ENCODE measurements around the gene TNS2. TPM values are rescaled to one million over a fixed set of nuclear protein-coding genes. Genes with fewer than 3 reads are reported as not detected.

The TNS2 gene
- total and polyA plus RNA-seq, 2 of the 13 experiments (the other 11 are each of a cell fraction or from before 2014, with no cell fraction given): 8.9 to 20.4 TPM

DNA sequence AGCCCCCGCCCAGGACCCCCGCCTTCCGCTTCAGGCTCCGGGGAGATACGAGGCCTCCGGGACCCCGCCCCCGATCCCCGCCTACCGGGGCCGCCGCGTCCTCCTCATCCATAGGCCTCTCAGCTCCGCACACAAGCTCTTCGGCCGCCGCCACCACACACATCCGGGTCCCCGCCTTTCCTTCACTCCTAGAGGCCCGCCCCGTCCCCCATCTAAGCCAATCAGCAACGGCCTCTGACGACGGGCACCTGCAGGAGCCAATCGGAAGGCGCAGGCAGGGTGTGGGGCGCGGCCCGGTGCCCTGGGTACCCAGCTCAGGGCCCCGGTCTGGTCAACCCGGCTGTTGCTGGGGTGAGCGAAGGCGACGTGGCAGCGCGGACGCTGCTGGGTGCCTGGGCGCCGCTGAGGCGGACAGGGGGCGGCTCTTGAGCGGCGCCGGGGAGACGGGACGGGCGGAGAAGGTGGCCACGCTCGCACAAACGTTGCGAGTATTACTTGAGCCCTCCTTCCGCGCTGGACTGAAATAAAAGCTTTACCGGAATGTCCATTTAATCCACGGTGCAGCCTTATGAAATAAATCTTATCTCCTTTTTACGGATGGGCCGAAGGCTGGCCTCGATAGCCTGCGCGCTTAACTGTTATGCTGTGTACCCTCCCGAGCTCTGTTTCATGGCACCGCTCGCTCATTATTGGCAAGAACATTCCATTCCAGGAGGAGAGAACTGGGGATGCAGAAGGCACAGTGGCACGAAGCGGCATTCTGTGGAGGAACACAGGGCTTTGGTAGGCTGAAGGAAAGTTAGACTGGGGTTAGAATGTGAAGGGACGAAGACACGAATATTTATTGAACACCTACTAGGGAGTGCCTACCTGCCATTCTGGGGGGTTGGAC, 29.6 kb downstream of the TNS2 start, which contains the start of gene SPRYD3 (continued):
- TF ChIP-seq, protein P1, sequence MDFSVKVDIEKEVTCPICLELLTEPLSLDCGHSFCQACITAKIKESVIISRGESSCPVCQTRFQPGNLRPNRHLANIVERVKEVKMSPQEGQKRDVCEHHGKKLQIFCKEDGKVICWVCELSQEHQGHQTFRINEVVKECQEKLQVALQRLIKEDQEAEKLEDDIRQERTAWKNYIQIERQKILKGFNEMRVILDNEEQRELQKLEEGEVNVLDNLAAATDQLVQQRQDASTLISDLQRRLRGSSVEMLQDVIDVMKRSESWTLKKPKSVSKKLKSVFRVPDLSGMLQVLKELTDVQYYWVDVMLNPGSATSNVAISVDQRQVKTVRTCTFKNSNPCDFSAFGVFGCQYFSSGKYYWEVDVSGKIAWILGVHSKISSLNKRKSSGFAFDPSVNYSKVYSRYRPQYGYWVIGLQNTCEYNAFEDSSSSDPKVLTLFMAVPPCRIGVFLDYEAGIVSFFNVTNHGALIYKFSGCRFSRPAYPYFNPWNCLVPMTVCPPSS (IDR thresholded peaks at IDR 0.05): no peak
- TF ChIP-seq, protein P2, sequence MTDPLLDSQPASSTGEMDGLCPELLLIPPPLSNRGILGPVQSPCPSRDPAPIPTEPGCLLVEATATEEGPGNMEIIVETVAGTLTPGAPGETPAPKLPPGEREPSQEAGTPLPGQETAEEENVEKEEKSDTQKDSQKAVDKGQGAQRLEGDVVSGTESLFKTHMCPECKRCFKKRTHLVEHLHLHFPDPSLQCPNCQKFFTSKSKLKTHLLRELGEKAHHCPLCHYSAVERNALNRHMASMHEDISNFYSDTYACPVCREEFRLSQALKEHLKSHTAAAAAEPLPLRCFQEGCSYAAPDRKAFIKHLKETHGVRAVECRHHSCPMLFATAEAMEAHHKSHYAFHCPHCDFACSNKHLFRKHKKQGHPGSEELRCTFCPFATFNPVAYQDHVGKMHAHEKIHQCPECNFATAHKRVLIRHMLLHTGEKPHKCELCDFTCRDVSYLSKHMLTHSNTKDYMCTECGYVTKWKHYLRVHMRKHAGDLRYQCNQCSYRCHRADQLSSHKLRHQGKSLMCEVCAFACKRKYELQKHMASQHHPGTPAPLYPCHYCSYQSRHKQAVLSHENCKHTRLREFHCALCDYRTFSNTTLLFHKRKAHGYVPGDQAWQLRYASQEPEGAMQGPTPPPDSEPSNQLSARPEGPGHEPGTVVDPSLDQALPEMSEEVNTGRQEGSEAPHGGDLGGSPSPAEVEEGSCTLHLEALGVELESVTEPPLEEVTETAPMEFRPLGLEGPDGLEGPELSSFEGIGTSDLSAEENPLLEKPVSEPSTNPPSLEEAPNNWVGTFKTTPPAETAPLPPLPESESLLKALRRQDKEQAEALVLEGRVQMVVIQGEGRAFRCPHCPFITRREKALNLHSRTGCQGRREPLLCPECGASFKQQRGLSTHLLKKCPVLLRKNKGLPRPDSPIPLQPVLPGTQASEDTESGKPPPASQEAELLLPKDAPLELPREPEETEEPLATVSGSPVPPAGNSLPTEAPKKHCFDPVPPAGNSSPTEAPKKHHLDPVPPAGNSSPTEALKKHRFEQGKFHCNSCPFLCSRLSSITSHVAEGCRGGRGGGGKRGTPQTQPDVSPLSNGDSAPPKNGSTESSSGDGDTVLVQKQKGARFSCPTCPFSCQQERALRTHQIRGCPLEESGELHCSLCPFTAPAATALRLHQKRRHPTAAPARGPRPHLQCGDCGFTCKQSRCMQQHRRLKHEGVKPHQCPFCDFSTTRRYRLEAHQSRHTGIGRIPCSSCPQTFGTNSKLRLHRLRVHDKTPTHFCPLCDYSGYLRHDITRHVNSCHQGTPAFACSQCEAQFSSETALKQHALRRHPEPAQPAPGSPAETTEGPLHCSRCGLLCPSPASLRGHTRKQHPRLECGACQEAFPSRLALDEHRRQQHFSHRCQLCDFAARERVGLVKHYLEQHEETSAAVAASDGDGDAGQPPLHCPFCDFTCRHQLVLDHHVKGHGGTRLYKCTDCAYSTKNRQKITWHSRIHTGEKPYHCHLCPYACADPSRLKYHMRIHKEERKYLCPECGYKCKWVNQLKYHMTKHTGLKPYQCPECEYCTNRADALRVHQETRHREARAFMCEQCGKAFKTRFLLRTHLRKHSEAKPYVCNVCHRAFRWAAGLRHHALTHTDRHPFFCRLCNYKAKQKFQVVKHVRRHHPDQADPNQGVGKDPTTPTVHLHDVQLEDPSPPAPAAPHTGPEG (CRISPR knock-in tag; IDR thresholded peaks at IDR 0.05): no peak
- TF ChIP-seq PAWR (CRISPR knock-in tag; IDR thresholded peaks at IDR 0.05; ENCODE audit: borderline replicate concordance): no peak
- TF ChIP-seq, protein P3, sequence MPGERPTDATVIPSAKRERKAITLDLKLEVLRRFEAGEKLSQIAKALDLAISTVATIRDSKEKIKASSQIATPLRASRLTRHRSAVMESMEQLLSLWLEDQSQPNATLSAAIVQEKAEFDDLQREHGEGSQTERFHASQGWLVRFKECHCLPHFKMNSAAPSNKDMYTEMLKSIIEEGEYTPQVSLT (CRISPR knock-in tag; IDR thresholded peaks at IDR 0.05; ENCODE audit: borderline replicate concordance, low read depth): no peak
- TF ChIP-seq ZBTB1 (CRISPR knock-in tag; IDR thresholded peaks at IDR 0.05; ENCODE audit: borderline replicate concordance): no peak; the same call in 1 of the 2 replicates
- no peak for TF ChIP-seq ZNF780A (CRISPR knock-in tag; IDR thresholded peaks at IDR 0.05)
- TF ChIP-seq ZNF496 (CRISPR knock-in tag; IDR thresholded peaks at IDR 0.05; ENCODE audit: insufficient replicate concordance): no peak
- TF ChIP-seq, protein P4, sequence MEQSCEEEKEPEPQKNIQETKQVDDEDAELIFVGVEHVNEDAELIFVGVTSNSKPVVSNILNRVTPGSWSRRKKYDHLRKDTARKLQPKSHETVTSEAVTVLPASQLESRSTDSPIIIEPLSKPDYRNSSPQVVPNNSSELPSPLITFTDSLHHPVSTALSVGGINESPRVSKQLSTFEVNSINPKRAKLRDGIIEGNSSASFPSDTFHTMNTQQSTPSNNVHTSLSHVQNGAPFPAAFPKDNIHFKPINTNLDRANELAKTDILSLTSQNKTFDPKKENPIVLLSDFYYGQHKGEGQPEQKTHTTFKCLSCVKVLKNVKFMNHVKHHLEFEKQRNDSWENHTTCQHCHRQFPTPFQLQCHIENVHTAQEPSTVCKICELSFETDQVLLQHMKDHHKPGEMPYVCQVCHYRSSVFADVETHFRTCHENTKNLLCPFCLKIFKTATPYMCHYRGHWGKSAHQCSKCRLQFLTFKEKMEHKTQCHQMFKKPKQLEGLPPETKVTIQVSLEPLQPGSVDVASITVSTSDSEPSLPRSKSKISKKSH (CRISPR knock-in tag; IDR thresholded peaks at IDR 0.05; ENCODE audit: borderline replicate concordance): peak; percentile 46; the same call in 1 of the 2 replicates
- no peak for TF ChIP-seq SP1 (IDR thresholded peaks at IDR 0.05)
- peak; percentile 72 for TF ChIP-seq SP1 (CRISPR knock-in tag; IDR thresholded peaks at IDR 0.05)
- no peak for TF ChIP-seq ZNF672 (CRISPR knock-in tag; IDR thresholded peaks at IDR 0.05)
- TF ChIP-seq, protein P5, sequence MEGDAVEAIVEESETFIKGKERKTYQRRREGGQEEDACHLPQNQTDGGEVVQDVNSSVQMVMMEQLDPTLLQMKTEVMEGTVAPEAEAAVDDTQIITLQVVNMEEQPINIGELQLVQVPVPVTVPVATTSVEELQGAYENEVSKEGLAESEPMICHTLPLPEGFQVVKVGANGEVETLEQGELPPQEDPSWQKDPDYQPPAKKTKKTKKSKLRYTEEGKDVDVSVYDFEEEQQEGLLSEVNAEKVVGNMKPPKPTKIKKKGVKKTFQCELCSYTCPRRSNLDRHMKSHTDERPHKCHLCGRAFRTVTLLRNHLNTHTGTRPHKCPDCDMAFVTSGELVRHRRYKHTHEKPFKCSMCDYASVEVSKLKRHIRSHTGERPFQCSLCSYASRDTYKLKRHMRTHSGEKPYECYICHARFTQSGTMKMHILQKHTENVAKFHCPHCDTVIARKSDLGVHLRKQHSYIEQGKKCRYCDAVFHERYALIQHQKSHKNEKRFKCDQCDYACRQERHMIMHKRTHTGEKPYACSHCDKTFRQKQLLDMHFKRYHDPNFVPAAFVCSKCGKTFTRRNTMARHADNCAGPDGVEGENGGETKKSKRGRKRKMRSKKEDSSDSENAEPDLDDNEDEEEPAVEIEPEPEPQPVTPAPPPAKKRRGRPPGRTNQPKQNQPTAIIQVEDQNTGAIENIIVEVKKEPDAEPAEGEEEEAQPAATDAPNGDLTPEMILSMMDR (CRISPR knock-in tag; IDR thresholded peaks at IDR 0.05): no peak
- no peak for TF ChIP-seq NR2F1 (CRISPR knock-in tag; IDR thresholded peaks at IDR 0.05)
- TF ChIP-seq, protein P6, sequence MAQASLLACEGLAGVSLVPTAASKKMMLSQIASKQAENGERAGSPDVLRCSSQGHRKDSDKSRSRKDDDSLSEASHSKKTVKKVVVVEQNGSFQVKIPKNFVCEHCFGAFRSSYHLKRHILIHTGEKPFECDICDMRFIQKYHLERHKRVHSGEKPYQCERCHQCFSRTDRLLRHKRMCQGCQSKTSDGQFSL (CRISPR knock-in tag; IDR thresholded peaks at IDR 0.05): no peak
- no peak; the same call in 1 of the 2 replicates for TF ChIP-seq MAF1 (CRISPR knock-in tag; IDR thresholded peaks at IDR 0.05; ENCODE audit: borderline replicate concordance)

All from HepG2 (cell line).